ENCODE results near the gene PTPN11.
"Not testable (repeated sequence)": the region's sequence is repeated elsewhere in the genome, so short reads cannot be mapped to it uniquely, and the experiment has no call there.

Gene PTPN11

GRCh38 chr12:112418608-112419296, at the start of gene PTPN11:
PTPN11 (plus strand) TSS chr12:112418947; CDS start chr12:112419112, 165 bp downstream.
- Mint-ChIP-seq H3K27ac (peak within 1 kb of the TSS; percentile 98), H3K4me3 (peak within 1 kb of the TSS; percentile 97), H3K27me3 (ENCODE audit: low read depth) (no peaks in the 10 kb centered on the region), H3K9me3 (no peaks in the 10 kb centered on the region), H3K4me1 (ENCODE audit: low read depth) (peaks cover 33% of the 10 kb centered on the region), H3K36me3 (ENCODE audit: low read depth) (peaks cover 9% of the 10 kb centered on the region)
- peak; percentile 91 for DNase-seq (ENCODE audit: low spot score)

DNA sequence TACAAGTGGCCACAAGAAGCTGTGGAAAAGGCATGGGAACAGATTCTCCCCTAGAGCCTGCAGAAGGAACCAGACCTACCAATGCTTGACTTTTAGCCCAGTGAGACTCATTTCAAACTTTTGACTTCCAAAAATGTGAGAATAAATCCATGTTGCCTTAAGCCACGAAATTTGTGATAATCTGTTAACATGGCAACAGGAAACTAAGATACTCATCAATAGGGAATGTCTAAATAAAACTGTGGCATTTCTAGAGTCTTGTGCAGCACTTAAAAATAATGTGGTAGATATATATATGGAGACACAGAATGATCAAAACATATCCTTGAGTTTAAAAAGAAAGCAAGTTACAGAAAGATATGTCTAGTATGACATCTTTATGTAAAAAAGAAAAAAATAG, 48.5 kb upstream of the PTPN11 start:
- Mint-ChIP-seq H3K36me3 (ENCODE audit: low read depth) (no peaks in the 10 kb centered on the region), H3K27ac (no peak overlapping the region), H3K9me3 (no peaks in the 10 kb centered on the region), H3K27me3 (ENCODE audit: low read depth) (no peaks in the 10 kb centered on the region), H3K4me1 (ENCODE audit: low read depth) (peaks cover 7% of the 10 kb centered on the region), H3K4me3 (no peak overlapping the region)
- no peak for DNase-seq (ENCODE audit: low spot score)

DNA sequence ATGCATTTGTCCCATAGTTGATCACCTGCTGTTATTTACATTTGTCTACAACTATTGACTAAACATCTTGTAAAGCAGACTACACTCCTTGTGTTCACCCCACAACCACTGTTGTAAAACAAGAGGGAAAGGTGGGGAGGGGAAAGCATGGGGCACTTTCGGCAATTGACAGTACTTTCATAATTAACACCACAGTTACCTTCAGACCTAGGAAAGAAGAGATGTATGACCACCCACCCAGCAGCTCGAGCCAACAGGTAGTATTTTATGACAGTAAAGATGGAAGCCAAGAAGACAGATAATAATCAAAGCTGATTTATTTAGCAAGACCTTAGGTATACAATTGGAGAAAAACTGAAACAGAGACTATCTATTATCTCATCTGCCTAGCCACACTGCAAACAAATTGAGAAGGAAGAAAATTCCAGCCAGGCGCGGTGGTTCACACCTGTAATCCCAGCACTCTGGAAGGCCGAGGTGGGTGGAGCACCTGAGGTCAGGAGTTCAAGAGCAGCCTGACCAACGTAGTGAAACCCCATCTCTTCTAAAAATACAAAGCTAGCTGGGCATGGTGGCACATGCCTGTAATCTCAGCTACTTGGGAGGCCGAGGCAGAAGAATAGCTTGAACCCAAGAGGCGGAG, 47.8 kb upstream of the PTPN11 start:
- no peaks in the 10 kb centered on the region for H3K9me3 Mint-ChIP-seq
- H3K27ac Mint-ChIP-seq = no peak overlapping the region
- peaks cover 7% of the 10 kb centered on the region for H3K4me1 Mint-ChIP-seq (ENCODE audit: low read depth)
- H3K36me3 Mint-ChIP-seq (ENCODE audit: low read depth) = no peaks in the 10 kb centered on the region
- H3K4me3 Mint-ChIP-seq = no peak overlapping the region
- no peaks in the 10 kb centered on the region for H3K27me3 Mint-ChIP-seq (ENCODE audit: low read depth)
- no peak for DNase-seq (ENCODE audit: low spot score)

DNA sequence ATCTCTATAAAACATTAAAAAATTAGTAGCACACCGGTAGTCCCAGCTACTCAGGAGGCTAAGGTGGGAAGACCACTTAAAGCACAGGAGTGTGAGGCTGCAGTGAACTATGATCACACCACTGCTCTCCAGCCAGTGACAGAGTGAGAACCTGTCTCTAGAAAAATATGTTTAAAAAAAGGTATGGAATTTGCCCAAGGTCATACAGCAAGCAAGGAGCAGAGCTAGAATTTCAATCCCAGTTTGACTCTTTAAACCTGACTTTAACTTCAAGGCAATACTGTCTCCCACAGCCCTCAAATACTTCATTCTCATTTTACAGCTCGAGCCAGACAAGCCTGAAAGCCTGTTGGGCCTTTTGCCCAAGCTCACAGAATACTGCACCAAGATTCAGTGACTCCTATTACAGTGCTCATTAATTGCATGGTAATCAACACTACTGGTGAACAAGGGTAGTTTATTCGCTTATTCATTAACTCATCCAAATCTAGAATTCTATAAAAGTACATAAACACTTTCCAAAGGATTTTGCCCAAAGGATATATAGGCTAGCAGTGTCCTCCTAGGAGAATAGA, 44.5 kb upstream of the PTPN11 start:
- Mint-ChIP-seq H3K4me1 (ENCODE audit: low read depth) (peaks cover 7% of the 10 kb centered on the region), H3K27ac (no peak overlapping the region), H3K4me3 (no peak overlapping the region), H3K36me3 (ENCODE audit: low read depth) (no peaks in the 10 kb centered on the region), H3K9me3 (no peaks in the 10 kb centered on the region), H3K27me3 (ENCODE audit: low read depth) (no peaks in the 10 kb centered on the region)
- no peak for DNase-seq (ENCODE audit: low spot score)

DNA sequence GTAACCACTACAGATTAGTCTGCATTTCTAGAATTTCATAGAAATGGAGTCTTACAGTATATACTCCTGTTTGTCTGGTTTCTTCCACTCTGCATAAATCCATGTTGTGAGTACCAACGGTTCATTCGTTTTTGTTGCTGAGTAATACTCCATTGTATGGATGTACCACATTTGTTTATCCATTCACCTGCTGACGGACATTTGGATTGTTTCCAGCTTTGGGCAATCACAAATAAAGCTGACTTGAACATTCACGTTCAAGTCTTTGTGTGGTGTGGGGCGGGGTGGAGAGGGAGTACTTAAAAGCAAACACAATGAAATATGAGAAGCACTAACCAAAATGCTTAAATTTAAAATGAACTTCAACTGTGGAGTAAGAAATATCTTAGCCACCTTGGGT, 43.6 kb upstream of the PTPN11 start:
- no peak overlapping the region for H3K27ac Mint-ChIP-seq
- DNase-seq (ENCODE audit: low spot score) = no peak
- H3K9me3 Mint-ChIP-seq = no peaks in the 10 kb centered on the region
- peaks cover 10% of the 10 kb centered on the region for H3K4me1 Mint-ChIP-seq (ENCODE audit: low read depth)
- no peak overlapping the region for H3K4me3 Mint-ChIP-seq
- no peaks in the 10 kb centered on the region for H3K27me3 Mint-ChIP-seq (ENCODE audit: low read depth)
- H3K36me3 Mint-ChIP-seq (ENCODE audit: low read depth) = no peaks in the 10 kb centered on the region

- H3K36me3 Mint-ChIP-seq (ENCODE audit: low read depth) = no peaks in the 10 kb centered on the region
- no peaks in the 10 kb centered on the region for H3K9me3 Mint-ChIP-seq
- H3K4me3 Mint-ChIP-seq = peak overlapping the region; percentile 96
- H3K4me1 Mint-ChIP-seq (ENCODE audit: low read depth) = peaks cover 20% of the 10 kb centered on the region
- H3K27me3 Mint-ChIP-seq (ENCODE audit: low read depth) = no peaks in the 10 kb centered on the region
- peak overlapping the region; percentile 92 for H3K27ac Mint-ChIP-seq
- DNase-seq (ENCODE audit: low spot score) = no peak
These were observed 37.9 kb upstream of the PTPN11 start for GRCh38 chr12:112380663-112381405.

- H3K36me3 Mint-ChIP-seq (ENCODE audit: low read depth) = no peaks in the 10 kb centered on the region
- peak overlapping the region; percentile 92 for H3K27ac Mint-ChIP-seq
- peak overlapping the region; percentile 96 for H3K4me3 Mint-ChIP-seq
- peaks cover 22% of the 10 kb centered on the region for H3K4me1 Mint-ChIP-seq (ENCODE audit: low read depth)
- no peaks in the 10 kb centered on the region for H3K27me3 Mint-ChIP-seq (ENCODE audit: low read depth)
- no peaks in the 10 kb centered on the region for H3K9me3 Mint-ChIP-seq
- DNase-seq (ENCODE audit: low spot score) = peak; percentile 49
These were observed 37.3 kb upstream of the PTPN11 start for GRCh38 chr12:112381406-112381882.

GRCh38 chr12:112381883-112382796, 36.6 kb upstream of the PTPN11 start, which contains the start of gene HECTD4:
HECTD4 (minus strand) TSS chr12:112382431; CDS start chr12:112382128, 303 bp downstream.
- peaks cover 27% of the 10 kb centered on the region for H3K4me1 Mint-ChIP-seq (ENCODE audit: low read depth)
- no peaks in the 10 kb centered on the region for H3K9me3 Mint-ChIP-seq

GRCh38 chr12:112382866-112383265, 35.9 kb upstream of the PTPN11 start:
- H3K27ac Mint-ChIP-seq = peak overlapping the region; percentile 85

More at GRCh38 chr12:112381883-112382796, 36.6 kb upstream of the PTPN11 start, which contains the start of gene HECTD4:
- peak within 1 kb of the TSS; percentile 92 for H3K27ac Mint-ChIP-seq
- H3K27me3 Mint-ChIP-seq (ENCODE audit: low read depth) = no peaks in the 10 kb centered on the region
- DNase-seq (ENCODE audit: low spot score) = peak; percentile 95
- no peaks in the 10 kb centered on the region for H3K36me3 Mint-ChIP-seq (ENCODE audit: low read depth)
- peak within 1 kb of the TSS; percentile 96 for H3K4me3 Mint-ChIP-seq

DNA sequence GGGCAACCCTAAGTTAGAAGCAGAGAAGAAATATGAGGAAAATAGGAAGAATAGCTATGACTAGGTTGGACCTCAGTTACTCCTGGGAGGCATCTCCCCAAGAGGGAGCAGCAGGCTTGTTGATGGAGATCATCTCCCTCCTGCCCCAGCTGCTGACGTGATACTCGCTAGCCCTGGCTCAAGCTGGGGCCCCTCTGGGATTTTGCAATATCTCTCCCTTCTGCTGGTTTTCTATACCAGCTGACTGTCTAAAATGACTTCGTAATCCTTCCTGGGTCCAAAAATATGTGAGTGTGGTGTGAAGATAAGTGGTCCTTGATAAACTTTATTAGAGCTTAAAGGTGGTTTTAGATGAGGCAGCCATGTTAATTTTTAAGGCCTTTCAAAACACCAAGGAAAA, 32.0 kb upstream of the PTPN11 start:
- H3K27ac Mint-ChIP-seq = peak overlapping the region; percentile 66
- no peak for DNase-seq (ENCODE audit: low spot score)
- H3K27me3 Mint-ChIP-seq (ENCODE audit: low read depth) = peaks cover 12% of the 10 kb centered on the region
- peaks cover 13% of the 10 kb centered on the region for H3K4me1 Mint-ChIP-seq (ENCODE audit: low read depth)
- H3K4me3 Mint-ChIP-seq = no peak overlapping the region
- no peaks in the 10 kb centered on the region for H3K9me3 Mint-ChIP-seq
- H3K36me3 Mint-ChIP-seq (ENCODE audit: low read depth) = no peaks in the 10 kb centered on the region

More at GRCh38 chr12:112382866-112383265, 35.9 kb upstream of the PTPN11 start:
- H3K27me3 Mint-ChIP-seq (ENCODE audit: low read depth) = no peaks in the 10 kb centered on the region
- H3K36me3 Mint-ChIP-seq (ENCODE audit: low read depth) = no peaks in the 10 kb centered on the region
- H3K9me3 Mint-ChIP-seq = no peaks in the 10 kb centered on the region
- H3K4me3 Mint-ChIP-seq = peak overlapping the region; percentile 96
- DNase-seq (ENCODE audit: low spot score) = no peak
- H3K4me1 Mint-ChIP-seq (ENCODE audit: low read depth) = peaks cover 31% of the 10 kb centered on the region

DNA sequence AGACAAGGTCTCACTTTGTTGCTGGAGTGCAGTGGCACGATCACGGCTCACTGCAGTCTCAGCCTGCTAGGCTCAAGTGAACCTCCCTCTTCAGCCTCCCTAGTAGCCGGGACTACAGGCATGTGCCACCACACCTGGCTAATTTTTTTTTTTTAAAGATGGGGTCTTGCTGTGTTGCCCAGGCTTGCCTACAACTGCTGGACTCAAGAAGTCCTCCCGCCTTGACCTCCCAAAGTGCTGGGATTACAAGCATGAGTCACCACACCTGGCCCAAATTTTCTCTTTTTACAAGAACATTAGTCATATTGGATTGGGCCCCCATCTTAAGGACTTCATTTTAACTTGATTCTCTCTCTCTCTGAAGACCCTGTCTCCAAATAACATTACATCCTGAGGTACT, 29.5 kb upstream of the PTPN11 start:
- Mint-ChIP-seq H3K4me1 (ENCODE audit: low read depth) (peaks cover 11% of the 10 kb centered on the region), H3K4me3 (no peak overlapping the region), H3K36me3 (ENCODE audit: low read depth) (no peaks in the 10 kb centered on the region), H3K9me3 (no peaks in the 10 kb centered on the region), H3K27me3 (ENCODE audit: low read depth) (peaks cover 13% of the 10 kb centered on the region), H3K27ac (peak overlapping the region; percentile 36)
- DNase-seq (ENCODE audit: low spot score) = no peak

DNA sequence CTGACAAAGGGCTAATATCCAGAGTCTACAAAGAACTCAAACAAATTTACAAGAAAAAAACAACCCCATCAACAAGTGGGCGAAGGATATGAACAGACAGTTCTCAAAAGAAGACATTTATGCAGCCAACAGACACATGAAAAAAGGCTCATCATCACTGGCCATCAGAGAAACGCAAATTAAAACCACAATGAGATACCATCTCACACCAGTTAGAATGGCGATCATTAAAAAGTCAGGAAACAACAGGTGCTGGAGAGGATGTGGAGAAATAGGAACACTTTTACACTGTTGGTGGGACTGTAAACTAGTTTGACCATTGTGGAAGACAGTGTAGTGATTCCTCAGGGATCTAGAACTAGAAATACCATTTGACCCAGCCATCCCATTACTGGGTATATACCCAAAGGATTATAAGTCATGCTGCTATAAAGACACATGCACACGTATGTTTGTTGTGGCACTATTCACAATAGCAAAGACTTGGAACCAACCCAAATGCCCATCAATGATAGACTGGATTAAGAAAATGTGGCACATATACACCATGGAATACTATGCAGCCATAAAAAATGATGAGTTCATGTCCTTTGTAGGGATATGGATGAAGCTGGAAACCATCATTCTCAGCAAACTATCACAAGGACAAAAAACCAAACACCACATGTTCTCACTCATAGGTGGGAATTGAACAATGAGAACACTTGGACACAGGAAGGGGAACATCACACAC, 28.7 kb upstream of the PTPN11 start:
- not testable (repeated sequence) for H3K36me3 Mint-ChIP-seq (ENCODE audit: low read depth); DNase-seq (ENCODE audit: low spot score); H3K27ac Mint-ChIP-seq; H3K4me3 Mint-ChIP-seq; H3K9me3 Mint-ChIP-seq
- H3K27me3 Mint-ChIP-seq (ENCODE audit: low read depth) = peaks cover 13% of the 10 kb centered on the region
- peaks cover 11% of the 10 kb centered on the region for H3K4me1 Mint-ChIP-seq (ENCODE audit: low read depth)
